Endodermal cell (in vitro differentiated cells): Measurements from ENCODE around the gene SIGMAR1. TPM values are rescaled to one million over a fixed set of nuclear protein-coding genes. Genes with fewer than 3 reads are reported as not detected.

Experiments
- DNase-seq: peaks from one replicate; pipeline ENCODE4 v3.0.0-alpha.2; 2017
- H3K27ac ChIP-seq: 2 replicates; pipeline ENCODE4 v1.5.1; 2013; ENCODE audit warnings: mild to moderate bottlenecking, low read depth, low read length, moderate library complexity
- H3K27me3 ChIP-seq: 2 replicates; pipeline ENCODE4 v1.6.1; 2013; ENCODE audit warnings: mild to moderate bottlenecking, low read length, moderate library complexity; ENCODE audit not compliant: insufficient read depth, control insufficient read depth, poor library complexity, severe bottlenecking
- H3K36me3 ChIP-seq: 2 replicates; pipeline ENCODE4 v1.7.0; 2013; ENCODE audit warnings: mild to moderate bottlenecking, low read length, moderate library complexity; ENCODE audit not compliant: control insufficient read depth, insufficient read depth
- H3K4me1 ChIP-seq: one replicate; pipeline ENCODE4 v1.7.0; 2013; ENCODE audit warnings: low read length; ENCODE audit not compliant: control insufficient read depth, insufficient read depth
- H3K4me3 ChIP-seq: 2 replicates; pipeline ENCODE4 v1.5.1; 2013; ENCODE audit warnings: mild to moderate bottlenecking, low read length, moderate library complexity
- H3K9ac ChIP-seq: 2 replicates; pipeline ENCODE4 v1.6.1; 2013; ENCODE audit warnings: mild to moderate bottlenecking, low read length, moderate library complexity; ENCODE audit not compliant: poor library complexity, severe bottlenecking; ENCODE audit errors: extremely low read depth
- H3K9me3 ChIP-seq: 2 replicates; pipeline ENCODE4 v1.6.1; 2013; ENCODE audit warnings: mild to moderate bottlenecking, low read length, moderate library complexity; ENCODE audit not compliant: control insufficient read depth
- H3K27ac Mint-ChIP-seq: 2 replicates; pipeline ENCODE4 v1.8.0; 2020; ENCODE audit warnings: mixed read lengths
- H3K27me3 Mint-ChIP-seq: 2 replicates; pipeline ENCODE4 v1.8.0; 2021; ENCODE audit warnings: mild to moderate bottlenecking, mixed read lengths; ENCODE audit not compliant: insufficient read depth
- H3K36me3 Mint-ChIP-seq: 2 replicates; pipeline ENCODE4 v1.8.0; 2020; ENCODE audit warnings: low read depth, mixed read lengths
- H3K4me1 Mint-ChIP-seq: 2 replicates; pipeline ENCODE4 v1.8.0; 2020; ENCODE audit warnings: mixed read lengths
- H3K4me3 Mint-ChIP-seq: 2 replicates; pipeline ENCODE4 v1.8.0; 2020; ENCODE audit warnings: mild to moderate bottlenecking, moderate library complexity, mixed read lengths
- H3K9me3 Mint-ChIP-seq: 2 replicates; pipeline ENCODE4 v1.8.0; 2020; ENCODE audit warnings: mild to moderate bottlenecking, mixed read lengths
- WGBS, 2 experiments: methylation state at CpG; one replicate each; pipeline versions ENCODE4 v1.1.5 to v1.1.7; 2013; ENCODE audit warnings: missing lambda C conversion rate in 2 of 2, mixed read lengths in 1 of 2; ENCODE audit not compliant: insufficient coverage in 1 of 2, insufficient read length in 1 of 2; 5-methylcytosine and 5-hydroxymethylcytosine counted together
- total RNA-seq, 2 donors: library from RNA; stranded (reverse); fragmentation: NEBNext Ultra II Directional in 1 of 2; extraction: Animal tissue kit (Norgen Biotek cat#: 25700) in 1 of 2; gene quantifications; 2 replicates in 1 of 2; 3 replicates in 1 of 2; pipeline ENCODE4 v1.2.1, GENCODE V29; 2021
- TF ChIP-seq, protein P1 (sequence below): fragments of 200-600 bp; sonication (generic); conservative IDR thresholded peaks from 2 replicates; pipeline ENCODE4 v1.5.0; 2021; ENCODE audit warnings: antibody characterized with exemption, mild to moderate bottlenecking

SIGMAR1 gene
- total RNA-seq, 2 donors from 2014 or later: 49.1 to 49.4 TPM

GRCh38 chr9:34625186-34625486, 12.5 kb downstream of the SIGMAR1 start:
- 65 to 77% methylated on average over 2 to 3 of the region's 3 CpGs for WGBS, 2 experiments
- Mint-ChIP-seq H3K4me3 (peak overlapping the region; percentile 42), H3K36me3 (no peaks in the 10 kb centered on the region), H3K27ac (no peak overlapping the region), H3K4me1 (peaks cover 21% of the 10 kb centered on the region), H3K27me3 (peaks cover 89% of the 10 kb centered on the region), H3K9me3 (no peaks in the 10 kb centered on the region)
- peaks cover 7% of the 10 kb centered on the region for H3K4me1 ChIP-seq
- no peaks in the 10 kb centered on the region for H3K9me3 ChIP-seq
- H3K4me3 ChIP-seq: no peak overlapping the region
- TF ChIP-seq, protein P1, sequence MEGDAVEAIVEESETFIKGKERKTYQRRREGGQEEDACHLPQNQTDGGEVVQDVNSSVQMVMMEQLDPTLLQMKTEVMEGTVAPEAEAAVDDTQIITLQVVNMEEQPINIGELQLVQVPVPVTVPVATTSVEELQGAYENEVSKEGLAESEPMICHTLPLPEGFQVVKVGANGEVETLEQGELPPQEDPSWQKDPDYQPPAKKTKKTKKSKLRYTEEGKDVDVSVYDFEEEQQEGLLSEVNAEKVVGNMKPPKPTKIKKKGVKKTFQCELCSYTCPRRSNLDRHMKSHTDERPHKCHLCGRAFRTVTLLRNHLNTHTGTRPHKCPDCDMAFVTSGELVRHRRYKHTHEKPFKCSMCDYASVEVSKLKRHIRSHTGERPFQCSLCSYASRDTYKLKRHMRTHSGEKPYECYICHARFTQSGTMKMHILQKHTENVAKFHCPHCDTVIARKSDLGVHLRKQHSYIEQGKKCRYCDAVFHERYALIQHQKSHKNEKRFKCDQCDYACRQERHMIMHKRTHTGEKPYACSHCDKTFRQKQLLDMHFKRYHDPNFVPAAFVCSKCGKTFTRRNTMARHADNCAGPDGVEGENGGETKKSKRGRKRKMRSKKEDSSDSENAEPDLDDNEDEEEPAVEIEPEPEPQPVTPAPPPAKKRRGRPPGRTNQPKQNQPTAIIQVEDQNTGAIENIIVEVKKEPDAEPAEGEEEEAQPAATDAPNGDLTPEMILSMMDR: no peak
- no peak overlapping the region for H3K9ac ChIP-seq
- no peaks in the 10 kb centered on the region for H3K36me3 ChIP-seq
- DNase-seq: no peak
- H3K27ac ChIP-seq: no peak overlapping the region
- peaks cover 60% of the 10 kb centered on the region for H3K27me3 ChIP-seq

DNA sequence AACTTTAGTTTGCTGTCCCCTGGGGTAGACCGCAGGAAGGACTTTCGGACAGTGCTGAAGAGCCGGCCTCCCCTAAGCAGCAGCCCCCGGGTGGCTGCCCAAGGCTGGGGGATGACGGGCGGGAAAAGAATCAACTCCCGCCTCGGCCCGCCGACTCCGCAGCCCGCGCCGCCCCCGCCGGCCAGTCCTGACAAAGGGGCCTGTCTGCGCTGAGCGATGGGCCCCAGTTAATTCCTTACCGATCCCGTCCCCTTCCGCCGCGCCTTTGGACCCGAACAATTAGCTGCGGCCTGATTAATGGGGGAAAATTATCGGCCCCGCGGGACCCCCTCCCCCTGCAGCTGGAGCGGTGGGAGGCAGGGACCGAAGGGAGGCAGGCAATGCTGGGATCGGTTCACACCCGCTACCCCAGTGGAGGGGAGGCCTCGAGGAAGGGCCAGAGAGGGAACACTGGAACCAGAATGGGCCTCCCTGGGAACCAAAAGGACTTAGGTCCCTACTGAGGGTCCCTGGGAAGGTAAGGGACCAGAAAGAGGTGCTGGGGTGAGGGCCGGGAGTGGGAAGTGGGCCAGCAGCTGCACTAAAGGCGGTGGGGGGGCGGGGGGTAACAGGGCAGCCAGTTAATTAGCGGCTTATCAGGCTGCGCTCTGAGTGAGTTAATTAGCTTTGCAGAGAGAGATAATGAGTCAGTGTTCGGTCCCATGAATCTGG, 13.0 kb downstream of the SIGMAR1 start:
- H3K4me3 ChIP-seq: no peak overlapping the region
- Mint-ChIP-seq H3K4me1 (peaks cover 23% of the 10 kb centered on the region), H3K36me3 (no peaks in the 10 kb centered on the region), H3K9me3 (no peaks in the 10 kb centered on the region), H3K27ac (no peak overlapping the region), H3K4me3 (peak overlapping the region; percentile 42), H3K27me3 (peaks cover 86% of the 10 kb centered on the region)
- WGBS, 2 experiments: 25 to 28% methylated on average over 35 to 39 of the region's 39 CpGs
- peak; percentile 68 for DNase-seq
- peak overlapping the region; percentile 34 for H3K9ac ChIP-seq
- no peaks in the 10 kb centered on the region for H3K9me3 ChIP-seq
- no peaks in the 10 kb centered on the region for H3K36me3 ChIP-seq
- TF ChIP-seq, protein P1: no peak
- H3K27me3 ChIP-seq: peaks cover 55% of the 10 kb centered on the region
- peak overlapping the region; percentile 78 for H3K27ac ChIP-seq
- peaks cover 10% of the 10 kb centered on the region for H3K4me1 ChIP-seq

- Mint-ChIP-seq H3K36me3 (no peaks in the 10 kb centered on the region), H3K27me3 (peaks cover 78% of the 10 kb centered on the region), H3K9me3 (no peaks in the 10 kb centered on the region), H3K27ac (no peak overlapping the region), H3K4me1 (peaks cover 20% of the 10 kb centered on the region), H3K4me3 (peak overlapping the region; percentile 42)
- Histone ChIP-seq H3K4me1 (peaks cover 12% of the 10 kb centered on the region), H3K9me3 (no peaks in the 10 kb centered on the region), H3K9ac (no peak overlapping the region), H3K27me3 (peaks cover 45% of the 10 kb centered on the region), H3K36me3 (no peaks in the 10 kb centered on the region), H3K27ac (no peak overlapping the region), H3K4me3 (no peak overlapping the region)
- DNase-seq: no peak
- 90 to 93% methylated on average over 33 to 63 of the region's 63 CpGs for WGBS, 2 experiments
- TF ChIP-seq, protein P1: no peak
Observed at GRCh38 chr9:34623374-34624235, 14.0 kb downstream of the SIGMAR1 start.
